IMR-90 (cell line): Measurements from ENCODE around the gene SLC7A9. TPM values are rescaled to one million over a fixed set of nuclear protein-coding genes. Genes with fewer than 3 reads are reported as not detected.

ENCODE experiments used
- ATAC-seq: fragments of 200-7000 bp; cut with Tn5 transposase; 2 replicates; pipeline ENCODE4 v1.9.1; 2020; ENCODE audit warnings: low read depth, mild to moderate bottlenecking, moderate library complexity
- BruUV-seq: library from RNA; stranded (reverse); fragments of 400-500 nt; replicated peaks from 2 replicates; lab custom pipeline; 2021; lab: Mats Ljungman, UMichigan
- CTCF ChIA-PET: fragments of 300-600 bp; formaldehyde crosslinking; extraction: SDS; loops from one replicate; lab custom pipeline; 2021; ENCODE audit warnings: antibody characterized with exemption; lab: Yijun Ruan, JAX
- POLR2A ChIA-PET: fragments of 300-600 bp; sonication (Branson Sonifier 250); formaldehyde crosslinking; loops from one replicate; lab custom pipeline; 2022; ENCODE audit warnings: antibody characterized with exemption; ENCODE audit not compliant: unreplicated experiment; lab: Charles Lee
- DNase-seq: peaks from one replicate; pipeline ENCODE4 v3.0.0; 2013
- H2AFZ ChIP-seq: replicated peaks from 2 replicates; pipeline ENCODE3; 2013; ENCODE audit warnings: low read length, mild to moderate bottlenecking; ENCODE audit not compliant: poor library complexity
- H2AK5ac ChIP-seq: 2 replicates; pipeline ENCODE4 v1.6.1; 2013; ENCODE audit warnings: low read depth, low read length, inconsistent platforms
- H2AK9ac ChIP-seq: replicated peaks from 2 replicates; pipeline ENCODE3; 2013; ENCODE audit warnings: mild to moderate bottlenecking, low read depth, low read length, moderate library complexity; ENCODE audit not compliant: poor library complexity
- H2BK120ac ChIP-seq: 2 replicates; pipeline ENCODE4 v1.6.1; 2013; ENCODE audit warnings: low read depth, low read length, inconsistent platforms
- H2BK15ac ChIP-seq: 3 replicates; pipeline ENCODE4 v1.6.1; 2013; ENCODE audit warnings: low read depth, low read length, inconsistent platforms
- H2BK20ac ChIP-seq: 2 replicates; pipeline ENCODE4 v1.6.1; 2013; ENCODE audit warnings: low read depth, mild to moderate bottlenecking, inconsistent platforms, low read length, moderate library complexity
- H2BK5ac ChIP-seq: 2 replicates; pipeline ENCODE4 v1.6.1; 2013; ENCODE audit warnings: mild to moderate bottlenecking, low read depth, low read length, inconsistent platforms; ENCODE audit not compliant: poor library complexity, severe bottlenecking
- H3K14ac ChIP-seq: replicated peaks from 2 replicates; pipeline ENCODE4 v1.6.1; 2013; ENCODE audit warnings: low read depth, low read length, inconsistent platforms
- H3K18ac ChIP-seq: 2 replicates; pipeline ENCODE4 v1.6.1; 2013; ENCODE audit warnings: low read depth, low read length, control low read depth
- H3K23ac ChIP-seq: 2 replicates; pipeline ENCODE4 v1.6.1; 2013; ENCODE audit warnings: low read depth, low read length, inconsistent platforms
- H3K27ac ChIP-seq: 2 replicates; pipeline ENCODE4 v1.5.1; 2013; ENCODE audit warnings: mild to moderate bottlenecking, control low read depth, low read length; ENCODE audit not compliant: insufficient read depth
- H3K27me3 ChIP-seq: 2 replicates; pipeline ENCODE4 v1.6.1; 2013; ENCODE audit warnings: low read length; ENCODE audit not compliant: control insufficient read depth, insufficient read depth
- H3K36me3 ChIP-seq: 2 replicates; pipeline ENCODE4 v1.6.1; 2013; ENCODE audit warnings: low read length, mixed read lengths; ENCODE audit not compliant: control insufficient read depth, insufficient read depth
- H3K4ac ChIP-seq: 2 replicates; pipeline ENCODE4 v1.6.1; 2013; ENCODE audit warnings: low read depth, low read length, inconsistent platforms
- H3K4me1 ChIP-seq: 2 replicates; pipeline ENCODE4 v1.6.1; 2013; ENCODE audit warnings: low read length, mixed read lengths; ENCODE audit not compliant: control insufficient read depth, insufficient read depth
- H3K4me2 ChIP-seq: 2 replicates; pipeline ENCODE4 v1.6.1; 2013; ENCODE audit warnings: low read depth, mild to moderate bottlenecking, control low read depth, low read length, moderate library complexity
- H3K4me3 ChIP-seq: 2 replicates; pipeline ENCODE4 v1.5.1; 2013; ENCODE audit warnings: low read depth, mild to moderate bottlenecking, control low read depth, low read length, moderate library complexity; ENCODE audit not compliant: insufficient read depth
- H3K56ac ChIP-seq: 2 replicates; pipeline ENCODE4 v1.6.1; 2013; ENCODE audit warnings: low read length, inconsistent platforms; ENCODE audit not compliant: insufficient read depth; ENCODE audit errors: extremely low read depth
- H3K79me1 ChIP-seq, 2 experiments: 2 replicates each; pipeline ENCODE4 v1.6.1; 2013; ENCODE audit warnings: low read length in 2 of 2, inconsistent platforms in 1 of 2, low read depth in 1 of 2
- H3K9ac ChIP-seq: 2 replicates; pipeline ENCODE4 v1.6.1; 2013; ENCODE audit warnings: low read depth, low read length, control low read depth
- H3K9me1 ChIP-seq: 2 replicates; pipeline ENCODE4 v1.6.1; 2013; ENCODE audit warnings: low read length, inconsistent platforms; ENCODE audit not compliant: insufficient read depth
- H3K9me3 ChIP-seq: 2 replicates; pipeline ENCODE4 v1.6.1; 2013; ENCODE audit warnings: low read length; ENCODE audit not compliant: control insufficient read depth, insufficient read depth
- H4K20me1 ChIP-seq: 2 replicates; pipeline ENCODE4 v1.6.1; 2013; ENCODE audit warnings: low read length, inconsistent platforms; ENCODE audit not compliant: insufficient read depth
- H4K5ac ChIP-seq: 2 replicates; pipeline ENCODE4 v1.6.1; 2013; ENCODE audit warnings: mild to moderate bottlenecking, low read depth, low read length, control low read depth
- H4K8ac ChIP-seq, 2 experiments: 2 replicates each; pipeline ENCODE4 v1.6.1; 2013; ENCODE audit warnings: low read depth in 2 of 2, low read length in 2 of 2, control low read depth in 1 of 2, inconsistent platforms in 1 of 2
- H4K91ac ChIP-seq: 2 replicates; pipeline ENCODE4 v1.6.1; 2013; ENCODE audit warnings: low read depth, low read length, inconsistent platforms; ENCODE audit not compliant: insufficient read depth
- CEBPB ChIP-seq: IDR thresholded peaks from 2 replicates; pipeline ENCODE4 v1.6.1; 2012; ENCODE audit warnings: low read depth, low read length, improper control_type of control experiment
- MAFK ChIP-seq: IDR thresholded peaks from 2 replicates; pipeline ENCODE4 v1.6.1; 2012; ENCODE audit warnings: low read depth, low read length, improper control_type of control experiment
- NFE2L2 ChIP-seq: fragments of 150-350 bp; IDR thresholded peaks from 2 replicates; pipeline ENCODE4 v1.6.1; 2016; ENCODE audit warnings: low read depth, mild to moderate bottlenecking, low read length
- USF2 ChIP-seq: fragments of 150-350 bp; IDR thresholded peaks from 2 replicates; pipeline ENCODE4 v1.6.1; 2017; ENCODE audit warnings: mild to moderate bottlenecking, antibody characterized with exemption, low read length, low read depth
- whole genome bisulfite sequencing, 2 experiments: methylation state at CpG; one replicate each; pipeline versions ENCODE4 v1.1.5 to v1.1.7; 2013; ENCODE audit warnings: missing lambda C conversion rate in 2 of 2; ENCODE audit not compliant: insufficient read length in 1 of 2; ENCODE audit errors: extremely low coverage in 2 of 2; 5-methylcytosine and 5-hydroxymethylcytosine counted together
- dilution Hi-C: fragments of 300-500 bp; cut with HindIII; formaldehyde crosslinking; loops from one replicate; pipeline ENCODE4 v1.14.3; 2018; ENCODE audit warnings: low sequenced_read_pairs; ENCODE audit not compliant: unreplicated experiment
- in situ Hi-C: fragments of 300-500 bp; cut with MboI; formaldehyde crosslinking; loops from 3 replicates; pipeline ENCODE4 v1.14.3; 2019; ENCODE audit warnings: low sequenced_read_pairs, inconsistent platforms, mixed read lengths
- intact Hi-C: fragments of 100-400 bp; cut with micrococcal nuclease; formaldehyde crosslinking; loops from 2 replicates; pipeline ENCODE4 v1.10.0; 2022
- polyA plus RNA-seq, 3 experiments: library from polyadenylated mRNA; depleted of rRNA; stranded (reverse); fragments of >200 nt; gene quantifications; 2 replicates each; pipeline ENCODE4 v1.2.3, GENCODE V29; 2012; ENCODE audit warnings: low replicate concordance in 1 of 3
- total RNA-seq: library from RNA; depleted of rRNA; stranded (reverse); fragments of >200 nt; gene quantifications from 2 replicates; pipeline ENCODE4 v1.2.3, GENCODE V29; 2012

Gene SLC7A9
- total and polyA plus RNA-seq, 2 of the 4 experiments (the other 2 are of a cell fraction) = not detected

DNA sequence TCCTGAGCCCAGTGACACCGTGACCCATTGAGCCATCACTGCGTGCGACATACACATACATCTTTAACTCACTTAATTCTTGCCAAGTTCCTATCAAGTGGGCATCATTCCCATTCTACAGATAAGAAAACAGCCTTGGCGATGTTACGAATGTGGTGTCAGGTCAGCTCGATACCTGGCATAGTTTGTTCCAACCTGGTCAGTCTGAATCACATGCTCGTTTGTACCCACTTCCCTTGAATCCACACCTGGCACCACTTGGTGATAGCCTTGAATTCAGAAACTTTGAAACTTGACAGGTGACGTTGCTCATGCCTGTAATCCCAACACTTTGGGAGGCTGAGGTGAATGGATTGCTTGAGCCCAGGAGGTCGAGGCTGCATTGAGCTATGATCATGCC, 59.1 kb downstream of the SLC7A9 start:
- dilution Hi-C loops = no loop called here
- CTCF ChIA-PET = no interaction called here
- H2BK20ac ChIP-seq = no peak overlapping the region

More for the DNA sequence above, 59.1 kb downstream of the SLC7A9 start:
- Histone ChIP-seq H3K23ac (no peak overlapping the region), H4K5ac (no peak overlapping the region), H2BK5ac (no peak overlapping the region), H3K36me3 (no peaks in the 10 kb centered on the region), H2BK120ac (no peak overlapping the region), H3K9ac (no peak overlapping the region), H2BK15ac (no peak overlapping the region), H2AK9ac (no peak overlapping the region), H3K4ac (no peak overlapping the region), H4K91ac (no peak overlapping the region), H3K79me1 (no peaks in the 10 kb centered on the region), H3K4me3 (no peak overlapping the region), H3K27me3 (peaks cover 5% of the 10 kb centered on the region; the same call in 1 of the 2 replicates), H2AFZ (no peak overlapping the region), H3K18ac (no peak overlapping the region), H2AK5ac (no peak overlapping the region), H4K8ac (no peak overlapping the region), H3K56ac (no peak overlapping the region), H3K27ac (no peak overlapping the region), H4K20me1 (no peaks in the 10 kb centered on the region), H3K9me1 (no peaks in the 10 kb centered on the region), H3K9me3 (no peaks in the 10 kb centered on the region), H3K4me2 (no peak overlapping the region), H3K14ac (no peak overlapping the region), H3K4me1 (no peaks in the 10 kb centered on the region)
- POLR2A ChIA-PET = no interaction called here
- no peak for DNase-seq
- WGBS, 2 experiments = 72% methylated on average over 6 of the region's 9 CpGs; no CpG with 5 or more reads in 1 of the 2 experiments
- TF ChIP-seq USF2 (no peak), MAFK (no peak), NFE2L2 (no peak), CEBPB (no peak)
- in situ Hi-C loops (no loop called here), intact Hi-C loops (no loop called here)
- no peak for ATAC-seq
- BruUV-seq = no TSS peak
